Mesenchymal stem cell (in vitro differentiated cells and primary cell): ENCODE results near the gene ABHD6.
"Not testable (repeated sequence)": the region's sequence is repeated elsewhere in the genome, so short reads cannot be mapped to it uniquely, and the experiment has no call there.

Experiments used
- DNase-seq: peaks from one replicate; pipeline ENCODE4 v3.0.0-alpha.2; 2013
- H2AFZ ChIP-seq: one replicate; pipeline ENCODE4 v1.6.1; 2013; ENCODE audit warnings: low read depth, mild to moderate bottlenecking, control low read depth, inconsistent platforms, low read length, moderate library complexity
- H2AK5ac ChIP-seq: 2 replicates; pipeline ENCODE4 v1.6.1; 2013; ENCODE audit warnings: low read length, moderate library complexity, mild to moderate bottlenecking, inconsistent platforms; ENCODE audit not compliant: severe bottlenecking
- H2BK120ac ChIP-seq: one replicate; pipeline ENCODE4 v1.6.1; 2013; ENCODE audit warnings: low read depth, mild to moderate bottlenecking, inconsistent platforms, low read length, moderate library complexity
- H2BK12ac ChIP-seq, 2 experiments: one replicate each; pipeline ENCODE4 v1.6.1; 2013; ENCODE audit warnings: inconsistent platforms in 2 of 2, low read length in 2 of 2, mild to moderate bottlenecking in 2 of 2, moderate library complexity in 2 of 2, control low read depth in 1 of 2
- H2BK15ac ChIP-seq: one replicate; pipeline ENCODE4 v1.6.1; 2013; ENCODE audit warnings: mild to moderate bottlenecking, low read depth, inconsistent platforms; ENCODE audit not compliant: poor library complexity, severe bottlenecking
- H2BK5ac ChIP-seq: 2 replicates; pipeline ENCODE4 v1.6.1; 2013; ENCODE audit warnings: low read depth, mild to moderate bottlenecking, low read length, control low read depth, inconsistent platforms; ENCODE audit not compliant: poor library complexity, severe bottlenecking
- H3K14ac ChIP-seq, 2 experiments: one replicate each; pipeline ENCODE4 v1.6.1; 2013; ENCODE audit warnings: inconsistent platforms in 2 of 2, low read length in 2 of 2, control low read depth in 1 of 2, mild to moderate bottlenecking in 1 of 2, moderate library complexity in 1 of 2
- H3K18ac ChIP-seq, 2 experiments: one replicate each; pipeline ENCODE4 v1.6.1; 2013; ENCODE audit warnings: inconsistent platforms in 2 of 2, low read length in 2 of 2, control low read depth in 1 of 2, low read depth in 1 of 2, mild to moderate bottlenecking in 1 of 2
- H3K23ac ChIP-seq, 2 experiments: one replicate each; pipeline ENCODE4 v1.6.1; 2013; ENCODE audit warnings: inconsistent platforms in 2 of 2, low read length in 2 of 2, mild to moderate bottlenecking in 2 of 2, moderate library complexity in 2 of 2, control low read depth in 1 of 2
- H3K27ac ChIP-seq: 2 replicates; pipeline ENCODE4 v1.5.1; 2013; ENCODE audit warnings: mild to moderate bottlenecking, moderate library complexity, low read length, control low read depth, inconsistent platforms; ENCODE audit not compliant: poor library complexity, severe bottlenecking
- H3K27me3 ChIP-seq, 2 experiments: 2 replicates each; pipeline versions ENCODE4 v1.6.1 to v1.7.0; 2013; ENCODE audit warnings: low read length in 2 of 2, mild to moderate bottlenecking in 2 of 2, moderate library complexity in 2 of 2, control low read depth in 1 of 2, inconsistent platforms in 1 of 2; ENCODE audit not compliant: control insufficient read depth in 1 of 2, insufficient read depth in 1 of 2
- H3K36me3 ChIP-seq, 2 experiments: 2 replicates each; pipeline versions ENCODE4 v1.6.1 to v1.7.0; 2013; ENCODE audit warnings: low read length in 2 of 2, control low read depth in 1 of 2, inconsistent platforms in 1 of 2, low read depth in 1 of 2, mild to moderate bottlenecking in 1 of 2; ENCODE audit not compliant: insufficient read depth in 2 of 2, control insufficient read depth in 1 of 2
- H3K4ac ChIP-seq, 2 experiments: one replicate each; pipeline ENCODE4 v1.6.1; 2013; ENCODE audit warnings: inconsistent platforms in 2 of 2, low read length in 2 of 2, mild to moderate bottlenecking in 2 of 2, moderate library complexity in 2 of 2, control low read depth in 1 of 2, low read depth in 1 of 2
- H3K4me1 ChIP-seq: 2 replicates; pipeline ENCODE4 v1.6.1; 2013; ENCODE audit warnings: low read depth, low read length, control low read depth; ENCODE audit not compliant: control insufficient read depth, insufficient read depth
- H3K4me2 ChIP-seq: 2 replicates; pipeline ENCODE4 v1.6.1; 2013; ENCODE audit warnings: low read length, mild to moderate bottlenecking, inconsistent platforms; ENCODE audit not compliant: poor library complexity, severe bottlenecking
- H3K4me3 ChIP-seq, 2 experiments: 2 replicates each; pipeline versions ENCODE4 v1.5.1 to v1.7.0; 2013; ENCODE audit warnings: low read length in 2 of 2, mild to moderate bottlenecking in 2 of 2, control low read depth in 1 of 2, low read depth in 1 of 2; ENCODE audit not compliant: insufficient read depth in 1 of 2
- H3K79me1 ChIP-seq: replicated peaks from 2 replicates; pipeline ENCODE4 v1.6.1; 2013; ENCODE audit warnings: mild to moderate bottlenecking, control low read depth, low read length, inconsistent platforms; ENCODE audit not compliant: poor library complexity, severe bottlenecking
- H3K9ac ChIP-seq: 2 replicates; pipeline ENCODE4 v1.7.0; 2013; ENCODE audit warnings: mild to moderate bottlenecking, low read length, moderate library complexity
- H3K9me3 ChIP-seq: 2 replicates; pipeline ENCODE4 v1.7.0; 2013; ENCODE audit warnings: mild to moderate bottlenecking, low read length; ENCODE audit not compliant: control insufficient read depth
- H4K8ac ChIP-seq: one replicate; pipeline ENCODE4 v1.6.1; 2013; ENCODE audit warnings: inconsistent platforms, mild to moderate bottlenecking, low read length, moderate library complexity
- H4K91ac ChIP-seq: one replicate; pipeline ENCODE4 v1.6.1; 2013; ENCODE audit warnings: mild to moderate bottlenecking, low read length, inconsistent platforms
- WGBS: methylation state at CpG from one replicate; pipeline ENCODE4 v1.1.7; 2013; ENCODE audit warnings: mixed read lengths; 5-methylcytosine and 5-hydroxymethylcytosine counted together

The ABHD6 gene

GRCh38 chr3:58288011-58288728 lies 50.6 kb downstream of the ABHD6 start:
- H2BK12ac ChIP-seq, result no peak overlapping the region
- no peak overlapping the region for H3K9ac ChIP-seq
- DNase-seq, result no peak
- peaks cover 1% of the 10 kb centered on the region for H3K4me1 ChIP-seq
- no peak overlapping the region for H4K91ac ChIP-seq
- no peak overlapping the region for H2AFZ ChIP-seq
- 87% methylated on average over 4 of the region's 4 CpGs for WGBS
- no peak overlapping the region for H3K14ac ChIP-seq
- H2AK5ac ChIP-seq, result no peak overlapping the region
- no peak overlapping the region for H3K27ac ChIP-seq
- no peak overlapping the region for H2BK15ac ChIP-seq
- no peak overlapping the region for H3K4ac ChIP-seq
- no peak overlapping the region for H2BK5ac ChIP-seq
- no peaks in the 10 kb centered on the region for H3K27me3 ChIP-seq
- H4K8ac ChIP-seq, result no peak overlapping the region
- no peak overlapping the region for H2BK120ac ChIP-seq
- H3K36me3 ChIP-seq, result peaks cover 9 to 26% of the 10 kb centered on the region in 2 experiments
- H3K79me1 ChIP-seq, result no peaks in the 10 kb centered on the region
- no peak overlapping the region for H3K23ac ChIP-seq
- no peak overlapping the region for H3K18ac ChIP-seq
- no peaks in the 10 kb centered on the region for H3K9me3 ChIP-seq
- no peak overlapping the region for H3K4me3 ChIP-seq
- H3K4me2 ChIP-seq, result no peak overlapping the region

- H3K9ac ChIP-seq, H3K23ac ChIP-seq, H3K4me1 ChIP-seq, H4K91ac ChIP-seq, H3K4ac ChIP-seq, H3K79me1 ChIP-seq, H3K9me3 ChIP-seq, H3K18ac ChIP-seq, H3K27me3 ChIP-seq, H3K4me2 ChIP-seq, DNase-seq, H2AK5ac ChIP-seq, H4K8ac ChIP-seq, H2BK120ac ChIP-seq, H3K27ac ChIP-seq, H2BK15ac ChIP-seq, H3K14ac ChIP-seq, H2AFZ ChIP-seq, H2BK5ac ChIP-seq, H2BK12ac ChIP-seq, H3K4me3 ChIP-seq: not testable (repeated sequence)
- 100% methylated on average over 1 of the region's 4 CpGs for WGBS
- peaks cover 11 to 26% of the 10 kb centered on the region in 2 experiments for H3K36me3 ChIP-seq
Observed at GRCh38 chr3:58288964-58289613, 51.5 kb downstream of the ABHD6 start.

GRCh38 chr3:58290446-58290845 lies 52.9 kb downstream of the ABHD6 start:
- H3K4me3 ChIP-seq, result not testable (repeated sequence)

DNA sequence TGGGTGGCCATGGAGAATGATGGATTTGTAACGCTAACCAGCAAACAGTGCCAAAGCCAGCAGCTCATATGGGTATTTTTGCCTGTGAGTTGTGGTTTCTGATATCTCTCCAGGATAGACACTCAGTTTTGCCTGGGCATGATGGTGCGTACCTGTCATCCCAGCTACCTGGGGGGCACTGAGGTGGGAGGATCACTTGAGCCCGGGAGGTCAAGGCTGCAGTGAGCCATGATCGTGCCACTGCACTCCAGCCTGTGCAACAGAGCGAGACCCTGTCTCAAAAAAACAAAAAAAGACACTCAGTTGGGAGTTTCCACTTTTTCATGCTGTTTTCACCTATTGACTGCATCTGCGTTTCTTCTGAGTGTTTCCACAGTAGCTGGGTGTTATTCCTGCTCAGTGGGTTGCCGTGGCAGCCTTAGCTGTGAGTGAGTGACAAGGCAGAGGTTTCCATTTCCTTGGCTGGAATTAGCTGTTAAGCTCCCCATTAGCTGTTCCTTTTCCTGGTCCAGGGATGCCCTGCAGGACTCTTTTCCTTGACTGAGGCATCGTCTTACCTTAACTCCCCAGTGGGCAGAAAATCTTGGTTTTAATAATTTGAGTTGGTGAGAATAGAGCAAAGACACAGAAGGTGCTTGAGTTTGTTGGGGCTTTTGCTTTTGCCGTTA lies 54.2 kb downstream of the ABHD6 start:
- no peak overlapping the region for H2AFZ ChIP-seq
- H3K9ac ChIP-seq, result no peak overlapping the region
- H2AK5ac ChIP-seq, result no peak overlapping the region
- no peak overlapping the region for H3K23ac ChIP-seq
- H2BK15ac ChIP-seq, result no peak overlapping the region
- no peak overlapping the region for H4K91ac ChIP-seq
- H3K14ac ChIP-seq, result no peak overlapping the region
- no peaks in the 10 kb centered on the region for H3K79me1 ChIP-seq
- no peak overlapping the region for H3K18ac ChIP-seq
- H3K9me3 ChIP-seq, result peaks cover 10% of the 10 kb centered on the region
- no peak overlapping the region for H3K4me3 ChIP-seq
- 81% methylated on average over 9 of the region's 9 CpGs for WGBS
- H2BK120ac ChIP-seq, result no peak overlapping the region
- H2BK12ac ChIP-seq, result no peak overlapping the region
- no peak overlapping the region for H3K27ac ChIP-seq
- H3K4ac ChIP-seq, result no peak overlapping the region
- no peak overlapping the region for H4K8ac ChIP-seq
- H2BK5ac ChIP-seq, result no peak overlapping the region
- DNase-seq, result no peak
- peaks cover 0 to 6% of the 10 kb centered on the region in 2 experiments for H3K27me3 ChIP-seq
- H3K4me2 ChIP-seq, result no peak overlapping the region
- H3K36me3 ChIP-seq, result peaks cover 6 to 13% of the 10 kb centered on the region in 2 experiments
- H3K4me1 ChIP-seq, result no peaks in the 10 kb centered on the region

More at GRCh38 chr3:58290446-58290845, 52.9 kb downstream of the ABHD6 start:
- not testable (repeated sequence) for H2AK5ac ChIP-seq, H4K8ac ChIP-seq, DNase-seq, H2BK15ac ChIP-seq, H3K18ac ChIP-seq, H2AFZ ChIP-seq, H3K23ac ChIP-seq, H2BK120ac ChIP-seq, H4K91ac ChIP-seq, H3K14ac ChIP-seq, H3K27ac ChIP-seq, H3K79me1 ChIP-seq, H3K27me3 ChIP-seq, H3K9me3 ChIP-seq, H2BK12ac ChIP-seq, H3K9ac ChIP-seq, H2BK5ac ChIP-seq, H3K4me2 ChIP-seq, H3K4me1 ChIP-seq, H3K4ac ChIP-seq
- WGBS, result over 99% methylated on average over 14 of the region's 33 CpGs
- H3K36me3 ChIP-seq, result peaks cover 6 to 20% of the 10 kb centered on the region in 2 experiments
